NT2/D1 (cell line): ENCODE results near the gene KIZ.

Experiments
- YY1 ChIP-seq: IDR thresholded peaks from 2 replicates; pipeline ENCODE4 v1.6.1; 2011; ENCODE audit not compliant: insufficient read length, insufficient read depth
- ZNF274 ChIP-seq: IDR thresholded peaks from 2 replicates; pipeline ENCODE4 v1.6.1; 2011; ENCODE audit warnings: mild to moderate bottlenecking, low read depth, low read length

DNA sequence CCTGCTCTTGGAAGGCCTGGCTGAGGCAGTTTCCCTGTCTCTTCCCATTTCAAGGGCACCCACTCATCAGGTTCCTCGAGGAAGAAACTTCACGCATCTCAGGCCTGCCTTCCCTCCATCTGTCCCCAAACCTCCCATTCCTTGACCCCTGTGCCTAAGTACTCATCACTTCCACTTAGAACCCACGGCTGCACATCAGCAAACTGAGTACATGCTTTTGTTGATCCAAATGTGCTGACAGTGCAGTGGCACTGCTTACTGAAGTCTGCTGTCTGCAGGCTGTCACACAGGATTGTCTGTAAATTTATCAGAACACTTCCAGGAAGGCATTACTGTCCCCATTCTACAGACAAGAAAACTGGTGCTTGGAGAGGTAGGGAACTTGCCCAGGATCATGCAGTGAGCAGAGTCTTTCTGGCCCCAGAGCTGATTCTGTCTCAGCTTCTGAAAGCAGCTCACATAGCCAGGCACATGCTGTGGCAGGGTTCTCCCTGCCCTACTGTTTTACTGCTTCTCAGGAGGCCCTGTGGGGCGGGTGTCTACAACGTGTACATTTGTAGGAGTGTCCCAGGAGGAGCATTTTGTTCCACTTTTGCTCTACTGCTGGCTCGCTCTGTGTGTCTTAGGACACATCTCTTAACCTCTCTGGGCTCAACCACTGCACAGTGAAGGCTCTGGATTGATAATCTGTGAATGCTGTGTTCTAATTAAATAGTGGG lies 113.1 kb downstream of the KIZ start:
- TF ChIP-seq ZNF274 (no peak), YY1 (no peak)
